GM13976 (cell line): ENCODE results near the gene NMUR2.

Experiments used
- DNase-seq: peaks from one replicate; pipeline ENCODE4 v3.0.0; 2012; ENCODE audit warnings: low spot score
- CTCF ChIP-seq: IDR thresholded peaks from 2 replicates; pipeline ENCODE4 v1.5.1; 2012; ENCODE audit warnings: borderline replicate concordance, mild to moderate bottlenecking; ENCODE audit not compliant: insufficient read depth; ENCODE audit errors: extremely low read depth, missing control alignments, control extremely low read depth
- in situ Hi-C: fragments of 300-500 bp; cut with MboI; formaldehyde crosslinking; loops from one replicate; pipeline ENCODE4 v1.12.0; 2022; ENCODE audit warnings: low sequenced_read_pairs, mixed read lengths, inconsistent platforms; ENCODE audit not compliant: unreplicated experiment

NMUR2 gene

GRCh38 chr5:152376886-152377285, 28.2 kb downstream of the NMUR2 start:
- no peak for TF ChIP-seq CTCF
- DNase-seq: no peak
- in situ Hi-C loops: no loop called here

DNA sequence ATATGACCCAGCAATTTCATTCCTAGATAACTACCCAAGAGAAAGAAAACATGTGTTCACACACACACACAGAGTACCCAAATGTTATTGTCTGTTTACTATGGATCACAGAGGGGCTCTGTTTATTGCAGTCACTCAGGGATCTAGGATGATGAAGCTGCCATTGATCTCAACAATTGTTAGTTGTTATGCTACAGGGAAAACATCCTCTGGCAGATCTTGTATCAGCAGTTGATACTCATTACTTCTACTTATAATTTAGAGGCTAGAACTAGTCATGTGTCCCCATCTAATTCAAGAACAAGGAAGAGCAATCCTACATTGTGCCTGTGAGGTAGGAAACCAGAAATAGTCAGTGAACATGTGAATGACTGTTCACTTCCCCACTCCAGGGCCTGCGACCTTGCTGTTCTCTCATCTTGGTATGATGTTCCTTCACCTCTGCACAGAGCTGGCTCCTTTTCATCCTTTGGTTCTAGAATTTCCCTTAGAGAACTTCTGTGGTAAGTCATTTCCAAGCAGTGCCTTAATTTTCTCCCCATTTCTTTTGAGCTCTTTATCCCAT, 30.3 kb downstream of the NMUR2 start:
- TF ChIP-seq CTCF: no peak
- no peak for DNase-seq
- in situ Hi-C loops: no loop called here

DNA sequence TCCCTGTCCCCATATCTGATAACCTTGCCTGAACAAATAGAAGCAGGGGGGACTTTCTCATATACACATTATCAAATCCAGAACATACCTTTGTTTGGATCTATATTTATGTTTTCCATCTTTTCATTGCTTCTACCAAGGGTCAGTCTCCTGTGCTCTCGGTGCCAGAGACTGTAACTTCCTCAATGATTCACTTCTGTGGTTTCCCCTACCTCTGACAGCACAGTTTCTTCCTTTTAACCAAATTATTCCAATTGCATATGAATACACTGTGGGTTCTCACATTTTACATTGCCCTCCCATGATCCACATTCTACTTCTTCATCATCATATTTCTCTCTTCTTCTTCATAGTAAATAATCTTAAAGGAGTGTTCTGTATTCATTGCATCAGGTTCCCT, 32.2 kb downstream of the NMUR2 start:
- in situ Hi-C loops: no loop called here
- no peak for DNase-seq
- TF ChIP-seq CTCF: no peak

DNA sequence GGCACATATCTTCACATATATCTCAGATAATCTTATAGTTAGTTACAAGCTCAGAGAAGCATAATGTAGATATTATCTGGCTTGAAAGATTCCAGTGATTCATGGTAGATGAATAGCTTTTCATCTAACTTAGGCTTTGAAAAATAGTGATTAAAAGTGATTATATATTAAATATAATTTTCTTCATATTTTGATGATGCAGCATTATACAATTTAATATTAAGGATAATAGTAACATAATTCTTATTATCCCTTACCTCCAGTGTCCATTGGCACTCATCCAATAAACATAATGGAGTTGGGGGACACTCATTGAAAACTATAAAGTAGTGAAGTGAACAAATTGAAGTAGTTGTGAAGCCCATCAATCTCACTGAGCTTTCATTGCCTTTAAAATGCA, 35.8 kb downstream of the NMUR2 start:
- DNase-seq: no peak
- in situ Hi-C loops: no loop called here
- TF ChIP-seq CTCF: no peak

- TF ChIP-seq CTCF: no peak
- no peak for DNase-seq
- in situ Hi-C loops: no loop called here
These were observed 37.5 kb downstream of the NMUR2 start for GRCh38 chr5:152367554-152367953.

DNA sequence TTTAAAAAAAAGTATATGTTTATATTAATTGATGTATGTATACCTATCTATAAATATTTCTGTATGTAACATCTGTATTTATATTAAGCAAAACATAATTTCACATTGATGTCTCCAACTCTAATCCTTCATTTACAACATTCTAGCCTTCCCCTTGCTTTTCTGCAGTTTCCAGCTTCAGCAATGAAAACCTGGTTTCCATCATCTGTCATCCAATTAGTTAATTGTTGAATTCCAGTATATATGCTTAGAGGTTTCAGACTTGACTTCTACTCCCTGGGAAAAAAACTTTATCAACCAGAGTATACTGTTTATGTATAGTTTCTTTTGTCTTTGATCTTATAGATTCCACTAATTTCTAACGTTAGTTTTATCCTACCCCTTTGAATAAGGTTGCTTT, 38.4 kb downstream of the NMUR2 start:
- no peak for DNase-seq
- no peak for TF ChIP-seq CTCF
- in situ Hi-C loops: no loop called here

DNA sequence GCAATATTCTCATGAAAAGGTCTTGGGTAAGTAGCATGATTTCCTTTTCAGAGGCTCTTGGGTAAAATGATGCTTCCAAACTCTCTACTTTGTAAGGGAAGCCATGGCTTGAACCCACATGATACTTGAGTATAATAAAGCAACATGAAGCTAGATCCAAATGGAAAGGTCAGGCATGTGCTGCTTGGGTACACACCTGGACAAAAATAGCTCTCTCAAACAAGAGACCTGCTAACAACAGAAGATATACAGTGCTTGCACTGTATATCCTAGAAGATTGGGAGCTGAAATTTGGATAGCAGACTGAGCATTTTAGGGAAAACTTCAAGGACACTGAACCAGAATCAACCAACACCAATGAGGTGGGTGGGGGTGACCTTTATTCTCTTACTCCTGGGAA, 40.2 kb downstream of the NMUR2 start:
- DNase-seq: no peak
- in situ Hi-C loops: no loop called here
- TF ChIP-seq CTCF: no peak
